Uterus (tissue), 4 donors: ENCODE measurements around the gene MAN1B1. TPM values are rescaled to one million over a fixed set of nuclear protein-coding genes. Genes with fewer than 3 reads are reported as not detected.
A peak's percentile ranks its signal among the peaks of the same experiment; 100 is the strongest.

Experiments used
- DNase-seq, 2 donors: peaks; one replicate each; pipeline ENCODE4 v3.0.0-alpha.2; 2019 to 2020
- H3K27ac ChIP-seq, 2 donors: fragments of 200-600 bp; sonication (generic); 1 replicate in 1 of 2; 2 replicates in 1 of 2; pipeline ENCODE4 v1.5.1; 2016 to 2018
- H3K27me3 ChIP-seq, 2 donors: fragments of 200-600 bp; sonication (generic); one replicate each; pipeline ENCODE4 v1.5.1; 2018 to 2019; ENCODE audit warnings: control low read depth in 1 of 2
- H3K36me3 ChIP-seq, 2 donors: fragments of 200-600 bp; sonication (generic); one replicate each; pipeline ENCODE4 v1.5.1; 2019; ENCODE audit warnings: control low read depth in 1 of 2
- H3K4me1 ChIP-seq, 2 donors: fragments of 200-600 bp; sonication (generic); one replicate each; pipeline ENCODE4 v1.5.1; 2018 to 2019; ENCODE audit warnings: control low read depth in 1 of 2
- H3K4me3 ChIP-seq, 2 donors: fragments of 200-600 bp; sonication (generic); 1 replicate in 1 of 2; 2 replicates in 1 of 2; pipeline ENCODE4 v1.5.1; 2018 to 2019; ENCODE audit warnings: mild to moderate bottlenecking in 1 of 2
- H3K9me3 ChIP-seq, 2 donors: fragments of 200-600 bp; sonication (generic); one replicate each; pipeline ENCODE4 v1.5.1; 2019; ENCODE audit warnings: control low read depth in 1 of 2
- POLR2A ChIP-seq, 2 donors: fragments of 450-650 bp; IDR thresholded peaks; one replicate each; pipeline ENCODE4 v1.6.1; 2016; ENCODE audit warnings: antibody characterized with exemption in 2 of 2, mild to moderate bottlenecking in 1 of 2, moderate library complexity in 1 of 2
- intact Hi-C: fragments of 100-400 bp; cut with DNase I; formaldehyde crosslinking; loops from one replicate; pipeline ENCODE4 v1.15.1; 2023; ENCODE audit warnings: low total_unique reads
- total RNA-seq, 4 donors: library from RNA; depleted of rRNA in 3 of 4; stranded (reverse); fragments of >200 nt in 3 of 4; gene quantifications; one replicate each; pipeline versions ENCODE4 v1.1.0 to v1.2.4, GENCODE V29; 2014 to 2023
- TF ChIP-seq, protein P1 (sequence below), 4 experiments: fragments of 200-600 bp in 2 of 4; fragments of 450-650 bp in 2 of 4; sonication (generic) in 2 of 4; IDR thresholded peaks; one replicate each; pipeline ENCODE4 v1.5.1; 2016 to 2019; ENCODE audit warnings: antibody characterized with exemption in 4 of 4, mild to moderate bottlenecking in 2 of 4, moderate library complexity in 1 of 4
- donor health status: DM: yes; HTN: yes; CAD: no.

MAN1B1 gene
- total RNA-seq, 4 donors from 2014 or later, result 32.9 to 65.0 (median 47.5) TPM

- no peak overlapping the region for H3K27ac ChIP-seq
Observed at GRCh38 chr9:137071282-137071681, 15.5 kb upstream of the MAN1B1 start.

DNA sequence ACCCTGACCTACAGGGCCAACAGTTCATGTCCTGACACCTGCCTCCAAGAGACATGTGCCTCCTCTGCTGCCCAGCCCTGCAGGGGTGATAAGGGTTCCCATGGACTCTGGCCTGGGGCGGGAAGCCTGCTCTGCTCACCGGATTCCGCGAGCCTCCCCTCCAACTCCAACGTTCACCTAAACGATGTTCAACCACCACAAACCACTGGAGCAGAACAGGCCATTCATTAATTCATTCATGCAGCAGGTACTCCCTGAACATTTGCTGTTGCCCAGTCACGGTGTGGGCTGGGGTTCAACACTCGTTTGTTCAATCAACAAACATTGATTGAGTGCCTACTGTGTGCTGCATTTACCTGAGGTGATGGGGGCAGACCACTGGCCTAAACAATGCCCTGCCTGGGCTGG lies 12.8 kb upstream of the MAN1B1 start:
- no peak for TF ChIP-seq POLR2A (IDR thresholded peaks at IDR 0.05)
- TF ChIP-seq, protein P1, sequence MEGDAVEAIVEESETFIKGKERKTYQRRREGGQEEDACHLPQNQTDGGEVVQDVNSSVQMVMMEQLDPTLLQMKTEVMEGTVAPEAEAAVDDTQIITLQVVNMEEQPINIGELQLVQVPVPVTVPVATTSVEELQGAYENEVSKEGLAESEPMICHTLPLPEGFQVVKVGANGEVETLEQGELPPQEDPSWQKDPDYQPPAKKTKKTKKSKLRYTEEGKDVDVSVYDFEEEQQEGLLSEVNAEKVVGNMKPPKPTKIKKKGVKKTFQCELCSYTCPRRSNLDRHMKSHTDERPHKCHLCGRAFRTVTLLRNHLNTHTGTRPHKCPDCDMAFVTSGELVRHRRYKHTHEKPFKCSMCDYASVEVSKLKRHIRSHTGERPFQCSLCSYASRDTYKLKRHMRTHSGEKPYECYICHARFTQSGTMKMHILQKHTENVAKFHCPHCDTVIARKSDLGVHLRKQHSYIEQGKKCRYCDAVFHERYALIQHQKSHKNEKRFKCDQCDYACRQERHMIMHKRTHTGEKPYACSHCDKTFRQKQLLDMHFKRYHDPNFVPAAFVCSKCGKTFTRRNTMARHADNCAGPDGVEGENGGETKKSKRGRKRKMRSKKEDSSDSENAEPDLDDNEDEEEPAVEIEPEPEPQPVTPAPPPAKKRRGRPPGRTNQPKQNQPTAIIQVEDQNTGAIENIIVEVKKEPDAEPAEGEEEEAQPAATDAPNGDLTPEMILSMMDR (IDR thresholded peaks at IDR 0.05), result no peak
- no peak overlapping the region for H3K4me3 ChIP-seq
- DNase-seq, result no peak

More at GRCh38 chr9:137071282-137071681, 15.5 kb upstream of the MAN1B1 start:
- Histone ChIP-seq H3K9me3 (no peaks in the 10 kb centered on the region), H3K36me3 (no peaks in the 10 kb centered on the region), H3K27me3 (peaks cover 0 to 10% of the 10 kb centered on the region in 2 donors), H3K4me1 (peaks cover 0 to 15% of the 10 kb centered on the region in 2 donors), H3K4me3 (no peak overlapping the region)
- no peak for DNase-seq
- intact Hi-C loops, result no loop called here
- no peak for TF ChIP-seq POLR2A (IDR thresholded peaks at IDR 0.05)
- TF ChIP-seq, protein P1 (IDR thresholded peaks at IDR 0.05), result no peak

DNA sequence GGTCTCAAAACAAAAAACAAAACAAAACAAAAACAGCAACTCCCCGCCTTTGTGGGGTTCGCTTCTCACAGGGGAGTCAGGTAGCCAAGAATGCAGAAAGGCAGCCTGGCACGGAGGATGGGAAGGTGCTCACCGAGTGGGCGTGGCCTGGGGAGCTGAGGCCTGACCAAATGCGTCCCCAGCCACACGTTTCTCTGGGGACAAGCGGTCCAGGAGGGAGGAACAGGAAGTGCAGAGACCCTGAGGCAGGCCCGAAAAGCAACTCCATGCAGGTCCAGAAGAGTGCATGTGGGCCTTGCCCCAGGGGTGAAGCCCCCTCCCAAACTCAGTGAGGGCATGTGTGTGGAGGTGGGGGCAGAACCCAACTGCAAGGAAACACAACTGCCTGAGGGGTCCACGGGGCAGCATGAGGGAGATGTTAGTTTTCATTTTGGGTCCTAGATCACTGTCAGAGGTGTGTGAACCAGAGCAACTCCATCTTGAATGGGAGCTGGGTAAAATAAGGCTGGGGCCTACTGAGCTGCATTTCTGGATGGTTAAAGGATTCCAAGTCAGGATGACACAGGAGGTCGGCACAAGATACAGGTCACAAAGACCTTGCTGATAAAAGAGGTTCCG lies 12.0 kb upstream of the MAN1B1 start:
- intact Hi-C loops, result no loop called here
- no peak overlapping the region for H3K4me3 ChIP-seq
- no peak for TF ChIP-seq POLR2A (IDR thresholded peaks at IDR 0.05)
- TF ChIP-seq, protein P1 (IDR thresholded peaks at IDR 0.05), result no peak
- DNase-seq, result no peak
- H3K4me1 ChIP-seq, result peaks cover 0 to 20% of the 10 kb centered on the region in 2 donors
- H3K27me3 ChIP-seq, result no peaks in the 10 kb centered on the region
- no peak overlapping the region for H3K27ac ChIP-seq
- no peaks in the 10 kb centered on the region for H3K36me3 ChIP-seq
- H3K9me3 ChIP-seq, result no peaks in the 10 kb centered on the region

More for the DNA sequence above, 12.8 kb upstream of the MAN1B1 start:
- Histone ChIP-seq H3K4me1 (peaks cover 0 to 22% of the 10 kb centered on the region in 2 donors), H3K9me3 (no peaks in the 10 kb centered on the region), H3K36me3 (no peaks in the 10 kb centered on the region), H3K27me3 (peaks cover 0 to 4% of the 10 kb centered on the region in 2 donors), H3K27ac (no peak overlapping the region)
- intact Hi-C loops, result no loop called here

GRCh38 chr9:137075275-137075775 lies 11.5 kb upstream of the MAN1B1 start:
- H3K27me3 ChIP-seq, result no peaks in the 10 kb centered on the region
- no peak for DNase-seq
- no peak overlapping the region for H3K4me3 ChIP-seq
- intact Hi-C loops, result no loop called here
- no peaks in the 10 kb centered on the region for H3K36me3 ChIP-seq
- H3K9me3 ChIP-seq, result no peaks in the 10 kb centered on the region
- peaks cover 0 to 15% of the 10 kb centered on the region in 2 donors for H3K4me1 ChIP-seq
- no peak for TF ChIP-seq POLR2A (IDR thresholded peaks at IDR 0.05)
- TF ChIP-seq, protein P1 (IDR thresholded peaks at IDR 0.05), result no peak
- no peak overlapping the region for H3K27ac ChIP-seq

DNA sequence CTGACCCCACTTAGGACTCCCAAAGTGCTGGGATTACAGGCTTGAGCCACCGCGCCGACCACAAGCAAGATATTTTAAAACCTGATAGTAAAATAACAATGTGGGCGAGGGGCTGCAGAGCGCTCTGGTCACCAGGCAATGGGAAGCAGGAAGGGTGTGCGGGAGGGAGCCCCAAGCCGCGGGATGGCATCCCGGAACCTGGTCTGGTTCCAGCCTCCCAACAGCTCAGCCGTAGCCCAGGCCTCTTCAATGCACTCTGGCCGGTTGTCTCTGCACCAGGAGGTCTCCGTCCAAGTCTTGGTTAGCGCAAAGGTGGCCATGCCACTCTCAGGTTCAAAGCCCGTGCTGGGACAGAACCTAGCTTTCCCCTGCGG lies 10.2 kb upstream of the MAN1B1 start:
- Histone ChIP-seq H3K27ac (peak overlapping the region; percentile 36 to 65), H3K36me3 (no peaks in the 10 kb centered on the region), H3K9me3 (no peaks in the 10 kb centered on the region), H3K27me3 (no peaks in the 10 kb centered on the region), H3K4me1 (peaks cover 0 to 7% of the 10 kb centered on the region in 2 donors), H3K4me3 (peak overlapping the region; percentile 41 to 47)
- DNase-seq, result no peak
- intact Hi-C loops, result no loop called here
- TF ChIP-seq, protein P1 (IDR thresholded peaks at IDR 0.05), result no peak
- no peak for TF ChIP-seq POLR2A (IDR thresholded peaks at IDR 0.05)
